H1 (cell line): Measurements from ENCODE around the gene NLRP6.

Source experiments
- CEBPB ChIP-seq: IDR thresholded peaks from 2 replicates; pipeline ENCODE4 v1.6.1; 2012; ENCODE audit warnings: low read depth, low read length
- CTCF ChIP-seq, 3 experiments: IDR thresholded peaks; 1 replicate in 2 of 3; 2 replicates in 1 of 3; pipeline versions ENCODE4 v1.5.1 to v1.6.1; 2011; ENCODE audit warnings: low read length in 3 of 3, mild to moderate bottlenecking in 3 of 3, inconsistent platforms in 2 of 3, low read depth in 1 of 3, moderate library complexity in 1 of 3; ENCODE audit not compliant: insufficient read depth in 1 of 3; ENCODE audit errors: control extremely low read depth in 1 of 3
- EZH2 ChIP-seq: fragments of 200-600 bp; sonication (generic); IDR thresholded peaks from 2 replicates; pipeline ENCODE4 v1.7.1; 2012; ENCODE audit warnings: low read depth, mild to moderate bottlenecking, moderate library complexity, low read length, inconsistent platforms; ENCODE audit not compliant: severe bottlenecking
- POLR2AphosphoS5 ChIP-seq: IDR thresholded peaks from 2 replicates; pipeline ENCODE4 v1.6.1; 2011; ENCODE audit warnings: low read depth, low read length
- RAD21 ChIP-seq, 2 experiments: IDR thresholded peaks in 1 of 2; conservative IDR thresholded peaks in 1 of 2; 2 replicates each; pipeline ENCODE4 v1.6.1; 2011; ENCODE audit warnings: low read depth in 2 of 2, low read length in 2 of 2, improper control_type of control experiment in 1 of 2, inconsistent platforms in 1 of 2, mild to moderate bottlenecking in 1 of 2, moderate library complexity in 1 of 2
- SIRT6 ChIP-seq: IDR thresholded peaks from one replicate; pipeline ENCODE4 v1.7.1; 2012; ENCODE audit warnings: low read length, inconsistent platforms

GRCh38 chr11:299081-299891, 21.1 kb downstream of the NLRP6 start, which contains the start of gene IFITM5:
- TF ChIP-seq CTCF (IDR thresholded peaks at IDR 0.05; ENCODE audit: control extremely low read depth in 1 of 3, insufficient read depth in 1 of 3, low read depth in 1 of 3, low read length in 3 of 3) (no peak), SIRT6 (no peak), EZH2 (no peak), CEBPB (no peak), RAD21 (IDR thresholded peaks at IDR 0.05 in 1 of 2, conservative IDR thresholded peaks at IDR 0.05 in 1 of 2; ENCODE audit: low read depth in 2 of 2, low read length in 2 of 2) (no peak), POLR2AphosphoS5 (no peak)
